Ovary (tissue), 9 donors: Measurements from ENCODE around the gene RIOX2. TPM values are rescaled to one million over a fixed set of nuclear protein-coding genes. Genes with fewer than 3 reads are reported as not detected.
"Not testable (repeated sequence)": the region's sequence is repeated elsewhere in the genome, so short reads cannot be mapped to it uniquely, and the experiment has no call there.

Experiments used
- DNase-seq, 5 donors: peaks; one replicate each; pipeline ENCODE4 v3.0.0-alpha.2; 2019 to 2020
- H3K27ac ChIP-seq, 2 donors: fragments of 200-600 bp; one replicate each; pipeline versions ENCODE4 v1.5.1 to v1.8.0; 2019 to 2022
- H3K27me3 ChIP-seq: fragments of 200-600 bp; one replicate; pipeline ENCODE4 v1.8.0; 2022
- H3K36me3 ChIP-seq: fragments of 200-600 bp; sonication (generic); one replicate; pipeline ENCODE4 v1.5.1; 2019
- H3K4me1 ChIP-seq: one replicate; pipeline ENCODE4 v1.8.1; 2013; ENCODE audit warnings: mild to moderate bottlenecking, moderate library complexity; ENCODE audit not compliant: insufficient read depth
- H3K4me3 ChIP-seq: fragments of 200-600 bp; sonication (generic); one replicate; pipeline ENCODE4 v1.5.1; 2017
- H3K9me3 ChIP-seq, 2 donors: fragments of 200-600 bp in 1 of 2; sonication (generic) in 1 of 2; one replicate each; pipeline versions ENCODE4 v1.5.1 to v1.8.1; 2013 to 2019; ENCODE audit warnings: mild to moderate bottlenecking in 1 of 2, moderate library complexity in 1 of 2
- EP300 ChIP-seq: sonication (generic); formaldehyde crosslinking; IDR thresholded peaks from one replicate; pipeline ENCODE4 v1.6.1; 2017; ENCODE audit warnings: antibody characterized with exemption
- POLR2A ChIP-seq: fragments of 450-650 bp; IDR thresholded peaks from one replicate; pipeline ENCODE4 v1.6.1; 2017; ENCODE audit warnings: antibody characterized with exemption, mild to moderate bottlenecking, moderate library complexity
- WGBS, 3 donors: extraction: QIAGEN DNeasy Blood & Tissue Kit in 1 of 3; methylation state at CpG; one replicate each; pipeline versions ENCODE4 v1.1.5 to v1.1.7; 2013 to 2017; 5-methylcytosine and 5-hydroxymethylcytosine counted together
- intact Hi-C, 4 donors: fragments of 100-400 bp; cut with DNase I; formaldehyde crosslinking; loops; one replicate each; pipeline versions ENCODE4 v1.11.0 to v1.15.1; 2022 to 2023
- polyA plus RNA-seq, 2 donors: library from polyadenylated mRNA; stranded (reverse); fragments of 200-250 nt in 1 of 2; fragments of 350-450 nt in 1 of 2; fragmentation: Illumina TruSeq in 1 of 2; extraction: RNeasy Lipid Tissue Mini Kit (QIAGEN cat#74804) in 1 of 2; gene quantifications; one replicate each; pipeline ENCODE4 v1.2.3, GENCODE V29; 2013 to 2014
- total RNA-seq, 7 donors: library from RNA; depleted of rRNA in 2 of 7; stranded (reverse); fragments of >200 nt in 2 of 7; fragmentation: NEBNext Ultra II Directional in 3 of 7; extraction: Animal tissue kit (Norgen Biotek cat#: 25700) in 3 of 7; gene quantifications; one replicate each; pipeline versions ENCODE4 v1.1.0 to v1.2.4, GENCODE V29; 2016 to 2023
- TF ChIP-seq, protein P1 (sequence below), 3 donors: fragments of 450-650 bp in 2 of 3; fragments of 200-600 bp in 1 of 3; IDR thresholded peaks; one replicate each; pipeline versions ENCODE4 v1.5.1 to v1.8.0; 2016 to 2022; ENCODE audit warnings: antibody characterized with exemption in 3 of 3, mild to moderate bottlenecking in 1 of 3
- donor health status: DM: no; HTN: no; CAD: no; lungs with moderate emphysema.
- donor health status: DM: no; HTN: no; CAD: no.
- donor health status: Bipolar disorder and iron deficiency.
- donor health status: DM: yes; HTN: yes; CAD: no.
- donor health status: DM: no; HTN: no; CAD: no.
- donor health status: DM: yes; HTN: yes; CAD: no.

The RIOX2 gene
- total and polyA plus RNA-seq, 9 donors, result 10.3 to 36.7 (median 22.7) TPM

DNA sequence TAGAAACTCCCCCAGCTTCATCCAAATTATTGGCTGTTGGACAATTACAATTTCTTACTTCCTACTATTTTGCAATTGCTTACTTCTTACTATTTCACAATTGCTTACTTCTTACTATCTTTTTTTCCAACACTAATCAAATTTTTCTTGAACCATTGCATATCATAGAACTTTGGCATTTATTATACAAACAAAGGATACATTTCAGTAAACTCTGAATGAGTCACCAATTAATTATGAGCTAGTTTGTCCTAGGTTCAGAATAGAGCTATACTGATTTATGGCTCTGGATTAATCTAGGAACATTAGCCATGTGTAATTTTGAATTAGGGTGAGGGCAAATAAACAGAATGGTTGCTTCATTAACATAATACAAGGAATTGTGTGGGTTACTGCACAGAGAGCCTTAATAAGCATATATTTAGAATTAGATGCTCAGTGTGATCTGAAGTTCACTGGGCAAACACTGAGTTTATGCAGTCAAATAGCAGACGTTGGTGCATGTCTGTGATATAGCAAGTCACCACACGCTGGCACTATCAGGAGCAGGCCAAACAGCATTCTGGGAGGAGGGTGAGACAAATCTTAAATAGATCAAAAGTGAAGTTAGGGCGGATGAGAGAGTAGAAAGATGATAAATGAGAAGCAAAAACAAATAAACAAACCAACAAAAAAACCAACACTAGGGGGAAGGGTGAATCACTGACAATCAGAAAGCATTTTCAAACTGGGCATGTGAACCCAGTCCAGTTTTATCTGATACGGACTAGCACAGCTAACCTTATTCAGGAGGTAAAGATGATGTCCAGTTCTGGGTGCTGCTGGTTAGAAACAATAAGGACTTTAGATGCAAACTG lies 41.4 kb upstream of the RIOX2 start:
- Histone ChIP-seq H3K9me3 (no peaks in the 10 kb centered on the region), H3K27ac (no peak overlapping the region), H3K27me3 (no peaks in the 10 kb centered on the region), H3K4me3 (no peak overlapping the region), H3K4me1 (peaks cover 1% of the 10 kb centered on the region), H3K36me3 (no peaks in the 10 kb centered on the region)
- intact Hi-C loops, result no loop called here
- 34 to 40% (median 37%) methylated on average over 4 of the region's 4 CpGs for WGBS, 3 donors
- no peak for DNase-seq
- TF ChIP-seq, protein P1, sequence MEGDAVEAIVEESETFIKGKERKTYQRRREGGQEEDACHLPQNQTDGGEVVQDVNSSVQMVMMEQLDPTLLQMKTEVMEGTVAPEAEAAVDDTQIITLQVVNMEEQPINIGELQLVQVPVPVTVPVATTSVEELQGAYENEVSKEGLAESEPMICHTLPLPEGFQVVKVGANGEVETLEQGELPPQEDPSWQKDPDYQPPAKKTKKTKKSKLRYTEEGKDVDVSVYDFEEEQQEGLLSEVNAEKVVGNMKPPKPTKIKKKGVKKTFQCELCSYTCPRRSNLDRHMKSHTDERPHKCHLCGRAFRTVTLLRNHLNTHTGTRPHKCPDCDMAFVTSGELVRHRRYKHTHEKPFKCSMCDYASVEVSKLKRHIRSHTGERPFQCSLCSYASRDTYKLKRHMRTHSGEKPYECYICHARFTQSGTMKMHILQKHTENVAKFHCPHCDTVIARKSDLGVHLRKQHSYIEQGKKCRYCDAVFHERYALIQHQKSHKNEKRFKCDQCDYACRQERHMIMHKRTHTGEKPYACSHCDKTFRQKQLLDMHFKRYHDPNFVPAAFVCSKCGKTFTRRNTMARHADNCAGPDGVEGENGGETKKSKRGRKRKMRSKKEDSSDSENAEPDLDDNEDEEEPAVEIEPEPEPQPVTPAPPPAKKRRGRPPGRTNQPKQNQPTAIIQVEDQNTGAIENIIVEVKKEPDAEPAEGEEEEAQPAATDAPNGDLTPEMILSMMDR (IDR thresholded peaks at IDR 0.05), result no peak

DNA sequence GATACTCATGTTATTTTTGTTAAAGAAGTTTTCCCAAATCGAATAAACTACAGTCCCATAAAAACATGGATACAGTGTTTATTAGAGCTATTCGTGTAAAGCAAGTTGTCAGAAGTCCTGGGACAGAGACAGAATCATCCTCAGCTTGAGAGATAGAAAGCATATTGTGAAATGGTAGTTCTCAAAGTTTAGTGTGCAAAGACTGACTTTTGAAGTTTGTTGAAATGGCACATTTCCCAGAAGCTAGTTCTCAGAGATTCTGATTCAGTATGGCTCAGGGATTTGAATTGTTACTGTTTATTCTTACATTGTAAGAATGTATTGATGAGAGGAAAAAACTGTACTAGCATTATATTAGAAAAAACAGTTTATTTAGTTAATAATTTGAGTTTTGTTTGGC lies 40.7 kb upstream of the RIOX2 start:
- H3K27ac ChIP-seq, result no peak overlapping the region
- H3K27me3 ChIP-seq, result no peaks in the 10 kb centered on the region
- H3K4me1 ChIP-seq, result peaks cover 1% of the 10 kb centered on the region
- no peak for TF ChIP-seq EP300
- WGBS, 3 donors, result 4 to 13% (median 8%) methylated on average over 2 of the region's 2 CpGs
- no peak for DNase-seq
- H3K36me3 ChIP-seq, result no peaks in the 10 kb centered on the region
- no peak overlapping the region for H3K4me3 ChIP-seq
- intact Hi-C loops, result no loop called here
- H3K9me3 ChIP-seq, result no peaks in the 10 kb centered on the region

DNA sequence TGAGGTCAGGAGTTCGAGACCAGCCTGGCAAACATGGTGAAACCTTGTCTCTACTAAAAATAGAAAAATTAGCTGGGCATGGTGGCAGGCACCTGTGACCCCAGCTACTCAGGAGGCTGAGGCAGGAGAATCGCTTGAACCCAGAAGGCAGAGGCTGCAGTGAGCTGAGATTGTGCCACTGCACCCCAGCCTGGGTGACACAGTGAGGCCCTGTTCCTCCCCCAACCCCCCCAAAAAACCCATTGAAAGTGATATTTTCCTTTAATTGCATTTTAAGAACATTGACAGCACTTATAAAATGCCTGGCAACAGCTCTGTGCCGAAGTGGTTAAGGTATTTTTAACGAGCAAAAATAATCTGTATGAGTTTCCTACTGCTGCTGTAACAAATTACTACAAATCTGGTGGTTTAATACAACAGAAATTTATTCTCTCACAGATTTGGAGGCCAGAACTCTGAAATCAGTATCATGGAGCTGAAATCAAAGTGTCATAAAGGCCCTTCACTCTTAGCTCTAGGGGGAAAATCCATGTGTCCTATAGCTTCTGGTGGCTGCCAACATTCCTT lies 38.7 kb upstream of the RIOX2 start:
- WGBS, 3 donors, result 95 to 96% (median 96%) methylated on average over 4 of the region's 4 CpGs
- not testable (repeated sequence) for DNase-seq

DNA sequence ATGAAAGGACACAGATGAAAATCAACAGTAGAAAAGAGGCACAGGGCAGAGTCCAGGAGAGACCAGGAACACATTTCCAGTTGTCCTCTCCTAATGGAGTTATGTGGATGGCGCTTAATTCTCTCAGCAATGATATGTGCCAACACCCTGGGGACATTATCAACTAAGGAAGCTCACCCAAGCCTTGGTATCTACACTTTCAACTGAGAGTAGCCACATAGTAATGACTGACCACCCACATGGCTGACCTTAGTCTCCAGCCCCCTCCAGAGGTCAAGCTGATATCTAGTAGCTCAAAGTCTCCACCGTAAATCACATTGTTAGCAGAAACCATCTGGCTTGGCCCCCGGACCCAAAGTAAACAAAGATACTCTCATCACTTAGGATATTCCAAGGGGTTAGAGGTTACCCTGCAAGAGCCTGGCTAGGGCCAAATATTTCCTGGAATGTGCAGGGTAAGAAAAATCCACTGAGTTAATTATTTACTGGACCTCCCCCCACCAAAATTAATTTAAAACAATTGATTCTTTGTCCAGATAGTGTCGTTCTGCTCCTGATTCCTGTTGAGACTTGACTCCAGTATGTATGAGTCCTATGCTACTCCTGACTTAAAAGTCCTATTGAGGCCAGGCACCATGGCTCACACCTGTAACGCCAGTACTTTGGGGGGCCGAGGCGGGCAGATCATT lies 38.1 kb upstream of the RIOX2 start:
- no peaks in the 10 kb centered on the region for H3K9me3 ChIP-seq
- H3K4me3 ChIP-seq, result no peak overlapping the region
- no peaks in the 10 kb centered on the region for H3K27me3 ChIP-seq
- H3K36me3 ChIP-seq, result no peaks in the 10 kb centered on the region
- 65 to 68% (median 67%) methylated on average over 7 of the region's 7 CpGs for WGBS, 3 donors
- peaks cover 1% of the 10 kb centered on the region for H3K4me1 ChIP-seq
- DNase-seq, result no peak
- TF ChIP-seq EP300 (no peak), POLR2A (no peak)
- TF ChIP-seq, protein P1 (IDR thresholded peaks at IDR 0.05), result no peak
- H3K27ac ChIP-seq, result no peak overlapping the region
- intact Hi-C loops, result no loop called here

More for the DNA sequence above, 38.7 kb upstream of the RIOX2 start:
- H3K4me3 ChIP-seq, H3K9me3 ChIP-seq, H3K27me3 ChIP-seq, H3K4me1 ChIP-seq, intact Hi-C loops, H3K27ac ChIP-seq, H3K36me3 ChIP-seq: not testable (repeated sequence)

DNA sequence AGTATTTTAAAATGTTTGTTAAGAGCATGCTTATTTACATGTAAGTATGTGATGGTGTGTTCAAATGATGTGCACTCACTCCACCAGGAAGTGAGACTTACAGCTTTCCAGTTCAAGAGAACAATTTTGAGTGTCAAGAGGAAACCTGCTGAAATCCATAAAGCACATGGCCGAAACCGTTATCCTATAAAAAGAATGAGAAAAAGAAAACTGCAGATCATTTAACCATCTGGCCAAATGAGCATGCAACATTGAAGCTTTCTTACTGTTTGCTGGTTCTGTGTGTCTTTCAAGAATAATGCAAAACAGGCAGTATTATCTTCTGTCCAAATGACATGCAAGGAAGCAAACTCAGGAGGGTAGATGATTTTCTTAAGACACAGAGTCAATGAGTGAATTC lies 36.6 kb upstream of the RIOX2 start:
- no peaks in the 10 kb centered on the region for H3K36me3 ChIP-seq
- H3K27ac ChIP-seq, result no peak overlapping the region
- no peaks in the 10 kb centered on the region for H3K27me3 ChIP-seq
- TF ChIP-seq, protein P1 (IDR thresholded peaks at IDR 0.05), result no peak
- TF ChIP-seq EP300 (no peak), POLR2A (no peak)
- no peaks in the 10 kb centered on the region for H3K9me3 ChIP-seq
- WGBS, 3 donors, result 62 to 78% (median 70%) methylated on average over 2 of the region's 2 CpGs
- H3K4me3 ChIP-seq, result no peak overlapping the region
- H3K4me1 ChIP-seq, result peaks cover 1% of the 10 kb centered on the region
- intact Hi-C loops, result no loop called here
- DNase-seq, result no peak
